Astrocyte of the cerebellum (primary cell): ENCODE results near the gene PCDHB6.
A peak's percentile ranks its signal among the peaks of the same experiment; 100 is the strongest.
"Not testable (repeated sequence)": the region's sequence is repeated elsewhere in the genome, so short reads cannot be mapped to it uniquely, and the experiment has no call there.

Experiments
- DNase-seq: peaks from one replicate; pipeline ENCODE4 v3.0.0-alpha.2; 2011; ENCODE audit warnings: low read depth
- H3K4me3 ChIP-seq: 2 replicates; pipeline ENCODE4 v1.5.1; 2011; ENCODE audit warnings: mild to moderate bottlenecking, low read depth, low read length, moderate library complexity
- in situ Hi-C: cut with HindIII; loops from 2 replicates; pipeline ENCODE4 v1.10.0; 2017; ENCODE audit warnings: low sequenced_read_pairs
- TF ChIP-seq, protein P1 (sequence below): IDR thresholded peaks from 2 replicates; pipeline ENCODE4 v1.5.1; 2012; ENCODE audit warnings: low read length, low read depth, moderate library complexity, mild to moderate bottlenecking; ENCODE audit errors: missing control alignments

The PCDHB6 gene

DNA sequence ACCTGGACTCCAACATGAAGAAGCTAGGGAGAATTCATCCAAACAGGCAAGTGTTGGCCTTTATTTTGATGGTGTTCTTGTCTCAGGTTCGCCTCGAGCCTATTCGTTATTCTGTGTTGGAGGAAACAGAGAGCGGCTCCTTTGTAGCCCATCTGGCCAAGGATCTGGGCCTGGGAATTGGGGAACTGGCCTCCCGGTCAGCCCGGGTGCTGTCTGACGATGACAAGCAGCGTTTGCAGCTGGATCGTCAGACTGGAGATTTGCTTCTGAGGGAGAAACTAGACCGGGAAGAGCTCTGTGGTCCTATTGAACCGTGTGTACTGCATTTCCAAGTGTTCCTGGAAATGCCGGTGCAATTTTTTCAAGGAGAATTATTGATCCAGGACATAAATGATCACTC is 27.9 kb upstream of the PCDHB6 start:
- in situ Hi-C loops, result no loop called here
- TF ChIP-seq, protein P1, sequence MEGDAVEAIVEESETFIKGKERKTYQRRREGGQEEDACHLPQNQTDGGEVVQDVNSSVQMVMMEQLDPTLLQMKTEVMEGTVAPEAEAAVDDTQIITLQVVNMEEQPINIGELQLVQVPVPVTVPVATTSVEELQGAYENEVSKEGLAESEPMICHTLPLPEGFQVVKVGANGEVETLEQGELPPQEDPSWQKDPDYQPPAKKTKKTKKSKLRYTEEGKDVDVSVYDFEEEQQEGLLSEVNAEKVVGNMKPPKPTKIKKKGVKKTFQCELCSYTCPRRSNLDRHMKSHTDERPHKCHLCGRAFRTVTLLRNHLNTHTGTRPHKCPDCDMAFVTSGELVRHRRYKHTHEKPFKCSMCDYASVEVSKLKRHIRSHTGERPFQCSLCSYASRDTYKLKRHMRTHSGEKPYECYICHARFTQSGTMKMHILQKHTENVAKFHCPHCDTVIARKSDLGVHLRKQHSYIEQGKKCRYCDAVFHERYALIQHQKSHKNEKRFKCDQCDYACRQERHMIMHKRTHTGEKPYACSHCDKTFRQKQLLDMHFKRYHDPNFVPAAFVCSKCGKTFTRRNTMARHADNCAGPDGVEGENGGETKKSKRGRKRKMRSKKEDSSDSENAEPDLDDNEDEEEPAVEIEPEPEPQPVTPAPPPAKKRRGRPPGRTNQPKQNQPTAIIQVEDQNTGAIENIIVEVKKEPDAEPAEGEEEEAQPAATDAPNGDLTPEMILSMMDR, result no peak
- H3K4me3 ChIP-seq, result no peak overlapping the region
- DNase-seq, result no peak

DNA sequence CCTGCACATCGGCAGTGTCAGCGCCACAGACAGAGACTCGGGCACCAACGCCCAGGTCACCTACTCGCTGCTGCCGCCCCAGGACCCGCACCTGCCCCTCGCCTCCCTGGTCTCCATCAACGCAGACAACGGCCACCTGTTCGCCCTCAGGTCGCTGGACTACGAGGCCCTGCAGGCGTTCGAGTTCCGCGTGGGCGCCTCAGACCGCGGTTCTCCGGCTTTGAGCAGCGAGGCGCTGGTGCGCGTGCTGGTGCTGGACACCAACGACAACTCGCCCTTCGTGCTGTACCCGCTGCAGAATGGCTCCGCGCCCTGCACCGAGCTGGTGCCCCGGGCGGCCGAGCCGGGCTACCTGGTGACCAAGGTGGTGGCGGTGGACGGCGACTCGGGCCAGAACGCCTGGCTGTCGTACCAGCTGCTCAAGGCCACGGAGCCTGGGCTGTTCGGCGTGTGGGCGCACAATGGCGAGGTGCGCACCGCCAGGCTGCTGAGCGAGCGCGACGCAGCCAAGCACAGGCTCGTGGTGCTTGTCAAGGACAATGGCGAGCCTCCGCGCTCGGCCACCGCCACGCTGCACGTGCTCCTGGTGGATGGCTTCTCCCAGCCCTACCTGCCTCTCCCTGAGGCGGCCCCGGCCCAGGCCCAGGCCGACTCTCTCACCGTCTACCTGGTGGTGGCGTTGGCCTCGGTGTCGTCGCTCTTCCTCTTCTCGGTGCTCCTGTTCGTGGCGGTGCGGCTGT is 26.3 kb upstream of the PCDHB6 start:
- in situ Hi-C loops, H3K4me3 ChIP-seq, DNase-seq: not testable (repeated sequence)

- H3K4me3 ChIP-seq, result no peak overlapping the region
- TF ChIP-seq, protein P1, result no peak
- in situ Hi-C loops, result no loop called here
- DNase-seq, result no peak
Measured at GRCh38 chr5:141127305-141127704, 22.6 kb upstream of the PCDHB6 start.

GRCh38 chr5:141135030-141135717 is 14.7 kb upstream of the PCDHB6 start, which contains the start of gene PCDHB5:
Gene PCDHB5 (plus strand): TSS chr5:141135206. CDS start chr5:141135435, 229 bp downstream.
- H3K4me3 ChIP-seq, result peak within 1 kb of the TSS; percentile 32
- no peak for DNase-seq
- TF ChIP-seq, protein P1, result peak; percentile 26
- in situ Hi-C loops, result no loop called here

GRCh38 chr5:141135718-141136266 is 14.1 kb upstream of the PCDHB6 start:
- peak overlapping the region; percentile 32 for H3K4me3 ChIP-seq
- TF ChIP-seq, protein P1, result no peak
- no peak for DNase-seq
- in situ Hi-C loops, result no loop called here

DNA sequence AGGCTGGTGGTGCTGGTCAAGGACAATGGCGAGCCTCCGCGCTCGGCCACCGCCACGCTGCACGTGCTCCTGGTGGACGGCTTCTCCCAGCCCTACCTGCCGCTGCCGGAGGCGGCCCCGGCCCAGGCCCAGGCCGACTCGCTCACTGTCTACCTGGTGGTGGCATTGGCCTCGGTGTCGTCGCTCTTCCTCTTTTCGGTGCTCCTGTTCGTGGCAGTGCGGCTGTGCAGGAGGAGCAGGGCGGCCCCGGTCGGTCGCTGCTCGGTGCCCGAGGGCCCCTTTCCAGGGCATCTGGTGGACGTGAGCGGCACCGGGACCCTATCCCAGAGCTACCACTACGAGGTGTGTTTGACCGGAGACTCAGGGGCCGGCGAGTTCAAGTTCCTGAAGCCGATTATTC is 12.5 kb upstream of the PCDHB6 start:
- in situ Hi-C loops, H3K4me3 ChIP-seq, DNase-seq: not testable (repeated sequence)

DNA sequence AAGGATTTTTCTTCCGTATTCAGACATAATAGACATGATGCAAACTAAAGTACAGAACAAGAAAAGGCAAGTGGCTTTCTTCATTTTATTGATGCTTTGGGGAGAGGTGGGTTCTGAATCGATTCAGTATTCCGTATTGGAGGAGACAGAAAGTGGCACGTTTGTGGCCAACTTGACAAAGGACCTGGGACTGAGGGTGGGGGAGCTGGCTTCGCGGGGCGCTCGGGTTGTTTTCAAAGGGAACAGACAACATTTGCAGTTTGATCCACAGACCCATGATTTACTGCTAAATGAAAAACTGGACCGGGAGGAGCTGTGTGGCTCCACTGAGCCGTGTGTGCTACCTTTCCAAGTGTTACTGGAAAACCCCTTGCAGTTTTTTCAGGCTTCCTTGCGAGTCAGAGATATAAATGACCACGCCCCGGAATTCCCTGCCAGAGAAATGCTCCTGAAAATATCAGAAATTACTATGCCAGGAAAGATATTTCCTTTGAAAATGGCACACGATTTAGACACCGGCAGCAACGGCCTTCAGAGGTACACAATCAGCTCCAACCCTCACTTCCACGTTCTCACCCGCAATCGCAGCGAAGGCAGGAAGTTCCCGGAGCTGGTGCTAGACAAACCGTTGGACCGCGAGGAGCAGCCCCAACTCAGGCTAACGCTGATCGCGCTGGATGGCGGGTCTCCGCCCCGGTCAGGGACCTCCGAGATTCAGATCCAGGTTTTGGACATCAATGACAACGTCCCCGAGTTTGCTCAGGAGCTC is 551 bp downstream of the PCDHB6 start:
- TF ChIP-seq, protein P1, result no peak
- no peak overlapping the region for H3K4me3 ChIP-seq
- in situ Hi-C loops, result no loop called here
- DNase-seq, result no peak
